HUDEP-2 (cell line): ENCODE measurements around the gene CCT3.
"Not testable (repeated sequence)": the region's sequence is repeated elsewhere in the genome, so short reads cannot be mapped to it uniquely, and the experiment has no call there.

Experiments
- DNase-seq, 76 experiments: peaks; one replicate each; lab custom pipeline; 2025; ENCODE audit not compliant: unreplicated experiment in 76 of 76; lab: John Stamatoyannopoulos, UW

Gene CCT3

DNA sequence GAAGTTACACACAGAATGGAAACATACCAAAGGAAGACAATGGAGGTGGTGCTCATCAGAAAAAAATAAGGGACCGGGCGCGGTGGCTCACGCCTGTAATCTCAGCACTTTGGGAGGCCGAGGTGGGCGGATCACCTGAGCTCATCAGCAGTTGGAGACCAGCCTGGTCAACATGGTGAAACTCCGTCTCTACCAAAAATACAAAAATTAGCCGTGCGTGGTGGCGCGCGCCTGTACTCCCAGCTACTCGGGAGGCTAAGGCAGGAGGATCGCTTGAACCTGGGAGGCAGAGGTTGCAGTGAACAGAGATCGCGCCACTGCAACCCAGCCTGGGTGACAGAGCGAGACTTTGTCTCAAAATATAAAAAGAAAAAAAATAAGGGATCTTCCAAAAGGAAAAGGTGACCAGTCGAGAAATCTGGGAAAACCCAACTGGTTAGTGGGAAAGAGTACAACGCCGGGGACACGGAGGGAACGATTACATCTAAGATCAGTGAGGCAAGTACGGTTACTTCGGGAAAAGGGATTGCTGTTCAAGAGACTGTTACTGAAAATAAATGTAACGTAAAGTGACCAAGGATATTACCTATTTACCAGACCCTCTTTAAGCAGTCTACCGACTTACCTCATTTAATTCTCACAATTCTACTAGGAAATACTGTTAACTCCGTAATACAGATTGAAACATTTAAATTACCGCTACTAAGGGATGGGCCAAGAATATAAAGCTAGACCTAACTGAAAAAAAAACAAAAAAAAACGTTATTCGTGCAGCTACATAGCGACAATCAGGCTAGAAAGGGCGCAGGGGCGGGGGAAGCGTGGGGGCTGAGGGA lies 822 bp downstream of the CCT3 start:
- DNase-seq: peak in 2 of 76 experiments; percentile 5 to 8

DNA sequence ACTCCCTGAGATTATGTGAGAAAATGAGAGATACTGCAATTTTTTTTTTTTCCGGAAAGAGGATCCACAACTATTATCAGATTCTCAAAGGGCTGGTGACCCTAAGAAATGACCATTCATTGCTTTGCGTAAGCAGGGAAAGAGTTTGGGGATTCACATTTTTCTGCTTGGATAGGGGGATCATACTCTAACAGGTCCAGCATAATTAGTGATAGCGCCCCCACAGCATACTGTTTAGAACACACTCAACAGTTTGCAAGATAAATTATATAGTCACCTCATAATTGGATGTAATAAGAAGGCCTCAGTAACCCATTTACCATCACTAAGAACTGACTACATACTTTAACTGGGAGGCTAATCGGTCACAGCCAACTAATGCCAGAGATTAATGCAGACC lies 1.9 kb downstream of the CCT3 start:
- peak in 16 of 76 experiments; percentile 5 to 50 (median 20) for DNase-seq

DNA sequence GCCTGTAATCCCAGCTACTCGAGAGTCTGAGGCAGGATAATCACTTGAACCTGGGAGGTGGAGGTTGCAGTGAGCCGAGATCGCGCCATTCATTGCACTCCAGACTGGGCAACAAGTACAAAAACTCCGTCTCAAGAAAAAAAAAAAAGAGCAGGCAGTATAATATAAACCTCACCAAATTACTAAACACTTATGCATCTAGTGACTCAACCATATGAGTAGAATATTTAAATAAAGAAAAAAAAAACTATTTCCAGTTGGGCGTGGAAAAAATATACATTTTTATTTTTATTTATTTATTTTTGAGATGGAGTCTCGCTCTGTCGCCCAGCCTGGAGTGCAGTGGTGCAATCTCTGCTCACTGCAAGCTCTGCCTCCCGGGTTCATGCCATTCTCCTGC lies 14.9 kb downstream of the CCT3 start:
- DNase-seq: not testable (repeated sequence)

DNA sequence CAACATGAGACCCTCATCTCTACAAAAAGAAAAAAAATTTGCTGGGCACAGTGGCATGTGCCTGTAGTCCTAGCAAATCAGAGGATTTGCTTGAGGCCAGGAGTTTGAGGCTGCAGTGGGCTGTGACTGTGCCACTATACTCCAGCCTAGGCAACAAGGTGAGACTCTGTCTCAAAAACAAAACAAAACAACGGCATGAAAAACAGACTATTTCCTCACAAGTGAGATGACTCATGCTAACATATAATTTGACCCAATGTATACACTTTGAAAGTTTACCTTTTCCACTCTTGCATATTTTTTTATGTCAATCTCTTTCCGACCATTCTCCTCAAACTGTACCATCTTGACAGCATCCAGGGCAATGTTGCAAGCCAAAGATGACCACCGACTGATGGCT lies 17.5 kb downstream of the CCT3 start:
- no peak for DNase-seq

DNA sequence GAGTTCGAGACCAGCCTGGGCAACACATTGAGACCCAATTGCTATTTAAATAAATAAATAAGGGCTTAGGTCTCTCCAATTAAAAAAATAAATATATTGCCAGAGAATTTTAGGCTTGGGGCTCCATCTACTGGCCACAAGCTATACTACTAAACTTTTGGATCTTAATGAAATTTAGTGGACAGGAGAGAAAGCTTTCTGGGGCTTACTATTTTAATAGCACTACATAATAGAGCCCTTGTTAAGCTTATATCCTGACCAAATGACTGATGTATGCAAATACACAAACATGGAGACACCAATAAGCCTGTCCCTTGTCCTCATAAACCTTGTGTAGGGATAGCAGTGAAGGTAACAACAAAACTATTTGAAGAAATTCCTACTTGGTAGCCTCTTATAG lies 18.4 kb downstream of the CCT3 start:
- peak in 7 of 76 experiments; percentile 2 to 17 (median 7) for DNase-seq

DNA sequence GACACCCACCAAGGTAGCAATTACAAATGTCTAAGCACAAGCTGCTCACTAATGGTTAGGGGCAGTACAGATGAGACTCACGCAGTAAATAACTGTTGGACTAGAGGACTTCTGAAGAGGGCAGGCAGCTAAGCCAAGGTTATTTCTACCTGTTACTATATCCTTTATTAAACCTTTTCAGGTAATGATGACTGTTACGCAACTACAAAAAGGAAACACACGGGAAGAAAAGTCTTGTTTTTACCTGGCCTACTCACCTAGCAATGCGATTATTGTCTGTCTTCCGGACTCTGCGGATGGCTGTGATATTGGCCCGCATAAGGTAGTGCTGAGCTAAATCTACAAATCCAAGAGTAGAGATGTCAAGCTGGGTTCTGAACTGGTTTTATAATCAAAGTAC lies 21.2 kb downstream of the CCT3 start:
- DNase-seq: no peak

DNA sequence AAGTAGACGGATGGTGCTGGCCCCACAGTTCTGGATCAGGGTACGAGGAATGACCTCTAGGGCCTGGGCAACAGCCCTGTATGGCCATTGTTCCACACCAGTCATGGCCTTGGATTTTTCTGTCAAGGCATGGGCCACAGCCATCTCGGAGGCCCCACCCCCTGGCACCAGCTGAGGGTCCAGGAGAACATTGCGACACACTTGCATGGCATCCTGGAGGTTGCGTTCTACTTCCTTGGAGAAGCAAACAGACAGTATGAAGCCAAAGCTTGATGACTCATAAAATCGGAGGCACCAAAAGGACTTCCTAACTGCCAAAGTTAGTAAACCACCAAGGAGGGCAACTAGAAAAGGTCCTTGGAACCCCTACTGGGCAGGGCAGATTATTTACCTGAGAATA lies 27.1 kb downstream of the CCT3 start:
- DNase-seq: no peak

DNA sequence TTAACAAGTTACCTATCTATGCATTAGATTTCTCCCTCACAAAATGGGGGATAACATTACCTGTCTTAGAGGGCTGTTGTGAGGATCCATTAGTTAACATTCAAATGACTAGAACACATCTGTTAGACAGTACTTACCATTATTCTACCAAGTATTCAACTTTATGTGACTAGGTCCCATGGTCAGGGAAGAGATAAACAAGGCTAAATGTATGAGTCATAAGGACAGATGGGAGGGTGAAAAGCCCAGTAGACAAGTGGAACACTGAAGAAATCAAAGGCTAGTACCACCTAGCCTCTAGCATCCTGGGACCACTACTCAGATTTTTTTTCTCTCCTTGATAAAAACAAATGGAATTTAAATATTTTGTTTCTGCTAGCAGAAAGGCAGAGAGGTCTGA lies 30.0 kb downstream of the CCT3 start:
- DNase-seq: no peak

DNA sequence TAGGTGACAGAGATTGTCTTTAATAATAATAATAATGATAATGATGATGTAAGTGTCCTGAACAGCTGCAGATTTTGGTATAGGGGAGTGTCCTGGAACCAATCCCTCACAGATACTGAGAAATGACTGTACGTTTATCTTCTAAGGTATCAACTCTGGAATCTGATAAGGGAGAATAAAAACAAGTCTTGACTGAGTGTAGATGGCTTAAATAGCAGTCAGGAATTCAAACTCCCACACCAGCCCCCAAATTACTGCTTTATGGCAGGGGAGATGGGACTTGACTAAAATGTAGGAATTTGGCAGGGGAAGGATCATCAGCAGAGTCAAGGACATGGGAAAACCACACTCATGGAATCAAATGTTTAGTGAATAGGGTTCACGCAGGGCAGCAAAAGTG lies 32.9 kb downstream of the CCT3 start:
- no peak for DNase-seq

DNA sequence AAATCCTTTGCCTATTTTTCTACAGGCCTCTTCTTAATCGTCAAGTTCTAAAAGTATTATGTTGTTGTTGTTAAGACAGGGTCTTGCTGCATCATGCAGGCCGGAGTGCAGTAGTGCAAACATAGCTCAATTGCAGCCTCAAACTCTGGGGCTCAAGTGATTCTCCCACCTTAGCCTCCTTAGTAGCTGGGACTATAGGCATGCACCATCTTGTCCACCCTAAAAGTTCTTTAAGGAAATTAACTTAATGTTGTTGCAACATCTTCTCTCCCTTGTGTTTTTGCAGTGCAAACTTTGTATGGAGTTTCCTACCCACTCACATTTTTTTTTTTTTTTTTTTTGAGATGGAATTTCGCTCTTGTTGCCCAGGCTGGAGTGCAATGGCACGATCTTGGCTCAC lies 34.9 kb downstream of the CCT3 start:
- no peak for DNase-seq

DNA sequence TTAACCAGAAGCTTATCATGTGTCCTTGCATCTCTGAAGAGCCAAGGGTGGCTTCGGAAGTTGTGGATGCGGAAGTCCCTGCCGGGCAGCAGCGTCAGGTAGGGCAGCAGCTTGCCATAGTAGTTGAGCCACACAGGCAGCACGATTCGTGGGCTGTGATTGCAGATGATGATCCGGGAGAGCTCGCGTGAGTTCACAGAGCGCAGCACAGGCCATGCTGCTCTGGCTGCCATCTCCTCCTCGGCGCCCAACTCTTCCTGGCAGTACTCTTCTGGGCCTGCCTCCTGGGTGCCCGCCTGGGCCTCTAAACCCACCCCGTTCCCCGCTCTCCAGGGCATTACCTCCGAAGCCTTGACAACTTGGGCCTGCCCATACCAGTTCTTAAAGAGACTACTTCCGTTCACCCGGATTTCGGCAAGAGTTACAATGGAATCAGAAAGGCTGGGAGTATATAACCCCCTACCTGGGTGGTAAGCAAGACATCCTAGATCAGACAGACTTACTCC lies 39.2 kb downstream of the CCT3 start, which contains the start of gene VHLL:
Gene VHLL (minus strand): TSS at position 456 of the 506 bp plus-strand sequence. CDS start 118 bp downstream, at position 338.
- no peak for DNase-seq

DNA sequence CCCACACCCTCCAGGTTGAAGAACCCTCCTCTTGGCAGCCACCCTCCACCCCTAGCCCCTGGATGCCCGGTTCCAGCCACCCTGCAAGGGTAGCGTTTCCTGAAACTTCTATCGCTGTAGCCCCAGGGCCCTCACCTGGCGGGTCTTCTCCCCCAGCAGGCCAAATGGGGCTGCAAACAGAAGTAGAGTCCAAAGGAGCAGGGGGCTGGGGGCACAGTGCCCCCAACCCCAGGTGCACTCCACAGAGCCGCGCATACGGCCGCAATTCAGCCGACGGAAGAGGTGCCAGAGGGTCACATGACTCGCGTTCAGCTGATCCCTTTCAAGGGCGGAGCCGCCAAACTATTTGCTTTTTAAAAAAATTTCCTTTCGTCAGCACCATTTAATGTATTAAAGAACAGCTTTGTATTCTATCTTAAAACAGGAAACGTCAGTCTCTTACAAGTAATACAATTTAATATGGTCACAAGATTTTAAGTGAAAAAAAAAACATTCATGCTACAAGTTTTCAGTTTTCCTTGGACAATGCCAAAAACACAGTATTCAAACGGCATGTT lies 42.6 kb downstream of the CCT3 start, which contains the start of gene GLMP:
Gene GLMP (minus strand): TSS at position 289 of the 557 bp plus-strand sequence. CDS start 34 bp downstream, at position 255.
- DNase-seq: peak in 65 of 76 experiments; percentile 3 to 68 (median 36)

DNA sequence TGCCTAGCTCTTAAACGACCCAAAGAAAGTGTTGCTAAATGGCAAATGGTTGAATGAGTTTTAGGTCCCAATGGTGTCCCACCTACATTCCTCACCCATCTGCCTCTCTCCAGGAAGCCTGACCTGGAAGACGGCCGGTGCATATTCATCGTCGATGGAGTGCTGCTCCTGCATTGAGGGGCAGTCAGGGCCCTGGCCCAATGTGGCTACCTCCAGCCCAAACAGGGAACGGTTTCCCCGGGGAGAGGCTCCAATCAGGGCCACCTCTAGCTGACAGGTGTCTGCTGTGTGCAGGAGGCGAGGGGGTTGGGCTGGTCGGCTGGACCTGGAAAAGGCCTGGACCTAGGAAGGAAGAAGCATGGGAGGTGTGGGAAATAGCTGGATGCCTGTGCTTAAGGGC lies 44.2 kb downstream of the CCT3 start:
- no peak for DNase-seq

DNA sequence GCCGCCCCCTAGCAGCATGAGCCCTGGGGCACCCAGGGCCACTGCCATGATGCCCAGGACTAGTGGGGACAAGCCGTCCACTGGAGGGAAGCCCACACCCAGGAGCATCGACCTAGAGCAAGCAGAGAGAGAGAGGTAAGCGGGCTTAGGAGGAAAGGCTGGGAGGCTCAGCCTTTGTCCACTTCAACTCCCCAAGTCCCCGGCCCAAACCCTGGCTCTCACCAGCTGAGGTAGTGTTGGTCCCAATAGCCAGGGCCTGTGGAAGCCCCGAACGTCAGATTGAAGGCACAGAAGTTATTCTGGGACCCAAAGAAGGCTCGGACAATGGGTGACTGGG lies 45.0 kb downstream of the CCT3 start:
- DNase-seq: no peak

DNA sequence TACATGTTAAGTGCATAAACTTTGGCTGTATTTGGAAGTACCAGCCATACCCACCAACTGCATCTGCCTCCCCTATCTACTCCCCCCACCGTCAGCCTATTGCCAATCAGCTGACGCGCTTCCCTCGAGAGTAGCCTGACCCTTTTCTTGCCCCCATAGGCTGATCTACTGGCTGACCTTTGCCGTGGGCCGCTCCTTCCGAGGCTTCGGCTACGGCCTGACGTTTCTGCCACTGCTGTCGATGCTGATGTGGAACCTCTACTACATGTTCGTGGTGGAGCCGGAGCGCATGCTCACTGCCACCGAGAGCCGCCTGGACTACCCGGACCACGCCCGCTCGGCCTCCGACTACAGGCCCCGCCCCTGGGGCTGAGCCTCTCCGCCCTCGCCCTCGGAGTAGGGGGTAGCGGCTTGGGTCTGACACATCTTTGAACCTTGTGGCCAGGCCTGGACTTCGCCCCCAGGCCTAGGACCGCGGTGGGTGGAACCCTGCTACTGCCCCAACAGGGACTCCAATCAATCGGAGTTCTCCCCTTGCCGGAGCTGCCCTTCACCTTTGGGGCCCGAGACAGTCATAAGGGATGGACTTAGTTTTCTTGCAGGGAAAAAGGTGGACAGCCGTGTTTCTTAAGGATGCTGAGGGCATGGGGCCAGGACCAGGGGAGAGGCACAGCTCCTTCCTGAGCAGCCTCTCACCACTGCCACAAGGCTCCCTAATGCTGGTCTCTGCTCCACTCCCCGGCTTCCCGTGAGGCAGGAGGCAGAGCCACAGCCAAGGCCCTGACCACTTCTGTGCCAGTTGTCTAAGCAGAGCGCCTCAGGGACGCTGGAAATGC lies 46.6 kb downstream of the CCT3 start:
- peak in 60 of 76 experiments; percentile 3 to 75 (median 48) for DNase-seq

DNA sequence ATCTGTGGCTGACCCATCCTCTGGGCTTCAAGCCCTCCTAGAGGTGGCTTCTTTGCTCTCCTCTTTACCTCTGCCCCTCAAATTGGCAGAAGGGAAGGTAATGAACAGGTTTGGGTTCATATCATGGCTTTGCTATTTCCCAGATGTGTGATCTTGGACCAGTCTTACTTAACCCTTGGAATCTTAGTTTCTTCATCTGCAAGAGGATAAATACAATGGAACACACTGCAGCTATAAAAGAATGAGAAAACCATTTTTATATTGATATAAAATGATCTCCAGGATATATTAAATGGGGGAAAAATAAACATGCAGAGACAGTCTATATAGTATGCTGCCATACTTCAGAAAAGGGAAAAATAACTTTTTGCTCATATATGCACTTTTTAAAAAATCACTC lies 48.2 kb downstream of the CCT3 start:
- no peak for DNase-seq

DNA sequence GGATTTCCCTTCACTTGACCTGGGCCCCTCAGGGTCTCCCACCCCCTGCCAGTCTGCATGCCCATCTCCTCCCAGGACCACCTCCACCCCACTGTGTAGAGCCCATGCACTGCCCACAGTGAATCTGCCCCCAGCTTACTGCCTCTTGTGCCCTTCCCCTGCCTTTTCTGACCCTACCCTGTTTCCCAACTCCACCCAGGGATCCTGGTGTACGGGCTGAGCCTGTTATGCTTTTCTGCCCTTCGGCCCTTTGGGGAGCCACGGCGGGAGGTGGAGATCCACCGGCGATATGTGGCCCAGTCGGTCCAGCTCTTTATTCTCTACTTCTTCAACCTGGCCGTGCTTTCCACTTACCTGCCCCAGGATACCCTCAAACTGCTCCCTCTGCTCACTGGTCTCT lies 52.0 kb downstream of the CCT3 start:
- DNase-seq: no peak

DNA sequence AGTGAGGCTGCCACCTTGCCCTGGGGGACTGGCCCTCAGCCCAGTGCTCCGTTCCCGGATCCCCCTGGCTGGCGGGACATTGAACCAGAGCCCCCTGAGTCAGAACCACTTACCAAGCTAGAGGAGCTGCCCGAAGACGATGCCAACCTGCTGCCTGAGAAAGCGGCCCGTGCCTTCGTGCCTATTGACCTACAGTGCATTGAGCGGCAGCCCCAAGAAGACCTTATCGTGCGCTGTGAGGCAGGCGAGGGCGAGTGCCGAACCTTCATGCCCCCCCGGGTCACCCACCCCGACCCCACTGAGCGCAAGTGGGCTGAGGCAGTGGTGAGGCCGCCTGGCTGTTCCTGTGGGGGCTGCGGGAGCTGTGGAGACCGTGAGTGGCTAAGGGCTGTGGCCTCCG lies 52.7 kb downstream of the CCT3 start:
- DNase-seq: no peak

DNA sequence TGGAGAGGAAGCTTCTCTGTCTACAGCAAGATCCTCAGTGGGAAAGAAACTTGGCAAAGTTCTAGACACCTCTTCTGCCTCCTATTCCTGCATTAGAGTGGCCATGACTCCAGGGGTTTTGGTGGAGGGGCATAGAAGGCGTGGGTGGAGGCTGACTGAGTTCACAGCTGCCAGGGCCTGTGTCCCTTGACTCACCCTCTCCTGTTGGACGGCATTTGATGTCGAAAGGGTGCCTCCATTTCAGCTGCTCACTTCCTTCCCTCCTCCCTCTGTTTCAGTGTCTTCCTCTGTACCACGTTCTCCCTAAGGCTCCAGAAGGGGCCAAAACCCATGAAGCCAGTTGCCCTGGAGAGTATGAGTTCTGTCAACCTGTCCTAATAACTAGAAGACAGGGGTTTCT lies 53.3 kb downstream of the CCT3 start:
- DNase-seq: no peak

DNA sequence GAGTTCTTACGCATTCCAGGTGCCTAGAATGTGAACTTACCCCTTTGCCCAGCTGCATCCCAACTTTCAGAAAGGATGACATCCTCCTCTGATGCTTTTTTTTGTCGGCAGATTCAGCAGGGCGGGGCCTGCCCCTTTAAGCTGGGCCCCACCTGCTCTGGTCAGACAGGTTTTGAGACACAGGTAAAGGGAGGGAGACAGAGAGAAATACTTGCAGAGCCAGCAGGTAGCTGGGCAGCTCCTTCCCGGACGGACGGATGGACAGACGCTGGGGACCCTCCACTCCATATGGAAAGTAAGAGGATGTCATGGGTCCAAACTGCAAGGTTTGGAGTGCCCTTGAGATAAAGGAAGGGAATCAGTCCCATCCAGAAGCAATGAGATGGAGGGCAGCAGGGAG lies 54.0 kb downstream of the CCT3 start, which contains the start of gene TMEM79:
Gene TMEM79 (plus strand): TSS at position 214 of the 400 bp plus-strand sequence. CDS start 902 bp downstream, outside the sequence.
- no peak for DNase-seq

DNA sequence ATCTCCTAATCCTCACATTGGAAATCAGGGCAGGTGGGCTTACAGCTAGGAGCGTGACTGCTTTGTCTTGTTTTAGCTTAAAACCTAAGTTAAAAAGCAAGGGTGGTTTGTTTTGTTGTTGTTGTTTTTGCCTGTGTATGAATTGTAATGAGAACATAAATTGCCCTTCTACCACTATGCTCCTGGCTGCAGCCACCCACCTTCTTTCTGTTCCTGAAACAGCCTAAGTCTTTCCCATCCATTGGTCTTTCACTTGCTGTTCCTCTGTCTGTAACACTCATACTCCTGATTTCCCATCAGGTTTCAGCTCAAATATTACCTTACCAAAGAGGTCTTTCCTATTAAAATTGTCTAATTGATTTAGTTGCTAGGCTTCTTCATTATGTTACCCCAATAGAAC lies 54.6 kb downstream of the CCT3 start:
- no peak for DNase-seq
